Suprapubic skin (tissue), 4 donors: Measurements from ENCODE around the gene BUB3. TPM values are rescaled to one million over a fixed set of nuclear protein-coding genes. Genes with fewer than 3 reads are reported as not detected.
"Not testable (repeated sequence)": the region's sequence is repeated elsewhere in the genome, so short reads cannot be mapped to it uniquely, and the experiment has no call there.

Experiments used
- DNase-seq, 2 donors: peaks; one replicate each; pipeline ENCODE4 v3.0.0-alpha.2; 2019; ENCODE audit warnings: low spot score in 2 of 2
- H3K27ac ChIP-seq: fragments of 200-600 bp; sonication (generic); one replicate; pipeline ENCODE4 v1.5.1; 2019
- H3K27me3 ChIP-seq: fragments of 200-600 bp; sonication (generic); one replicate; pipeline ENCODE4 v1.5.1; 2019
- H3K36me3 ChIP-seq: fragments of 200-600 bp; sonication (generic); one replicate; pipeline ENCODE4 v1.5.1; 2019
- H3K4me1 ChIP-seq: fragments of 200-600 bp; sonication (generic); one replicate; pipeline ENCODE4 v1.5.1; 2019
- H3K4me3 ChIP-seq: fragments of 200-600 bp; sonication (generic); one replicate; pipeline ENCODE4 v1.5.1; 2019; ENCODE audit warnings: mild to moderate bottlenecking
- H3K9me3 ChIP-seq: fragments of 200-600 bp; sonication (generic); one replicate; pipeline ENCODE4 v1.5.1; 2019
- EP300 ChIP-seq: sonication (generic); formaldehyde crosslinking; IDR thresholded peaks from one replicate; pipeline ENCODE4 v1.6.1; 2017; ENCODE audit warnings: antibody characterized with exemption
- POLR2A ChIP-seq, 2 donors: fragments of 450-650 bp; IDR thresholded peaks; one replicate each; pipeline ENCODE4 v1.6.1; 2017; ENCODE audit warnings: antibody characterized with exemption in 2 of 2, mild to moderate bottlenecking in 2 of 2, moderate library complexity in 2 of 2
- POLR2AphosphoS5 ChIP-seq, 3 donors: sonication (generic); formaldehyde crosslinking; IDR thresholded peaks; one replicate each; pipeline ENCODE4 v1.6.1; 2017; ENCODE audit warnings: antibody characterized with exemption in 3 of 3
- WGBS: methylation state at CpG from one replicate; pipeline ENCODE4 v1.1.5; 2018; 5-methylcytosine and 5-hydroxymethylcytosine counted together
- total RNA-seq, 4 donors: library from RNA; depleted of rRNA; stranded (reverse); fragments of >200 nt; gene quantifications; one replicate each; pipeline ENCODE4 v1.1.0, GENCODE V29; 2016
- TF ChIP-seq, protein P1 (sequence below), 2 donors: fragments of 200-600 bp in 1 of 2; fragments of 450-650 bp in 1 of 2; sonication (generic) in 1 of 2; IDR thresholded peaks; one replicate each; pipeline ENCODE4 v1.5.1; 2016 to 2019; ENCODE audit warnings: antibody characterized with exemption in 2 of 2, mild to moderate bottlenecking in 1 of 2, moderate library complexity in 1 of 2

The BUB3 gene
- total RNA-seq, 4 donors from 2014 or later = 87.3 to 134 (median 91.3) TPM

DNA sequence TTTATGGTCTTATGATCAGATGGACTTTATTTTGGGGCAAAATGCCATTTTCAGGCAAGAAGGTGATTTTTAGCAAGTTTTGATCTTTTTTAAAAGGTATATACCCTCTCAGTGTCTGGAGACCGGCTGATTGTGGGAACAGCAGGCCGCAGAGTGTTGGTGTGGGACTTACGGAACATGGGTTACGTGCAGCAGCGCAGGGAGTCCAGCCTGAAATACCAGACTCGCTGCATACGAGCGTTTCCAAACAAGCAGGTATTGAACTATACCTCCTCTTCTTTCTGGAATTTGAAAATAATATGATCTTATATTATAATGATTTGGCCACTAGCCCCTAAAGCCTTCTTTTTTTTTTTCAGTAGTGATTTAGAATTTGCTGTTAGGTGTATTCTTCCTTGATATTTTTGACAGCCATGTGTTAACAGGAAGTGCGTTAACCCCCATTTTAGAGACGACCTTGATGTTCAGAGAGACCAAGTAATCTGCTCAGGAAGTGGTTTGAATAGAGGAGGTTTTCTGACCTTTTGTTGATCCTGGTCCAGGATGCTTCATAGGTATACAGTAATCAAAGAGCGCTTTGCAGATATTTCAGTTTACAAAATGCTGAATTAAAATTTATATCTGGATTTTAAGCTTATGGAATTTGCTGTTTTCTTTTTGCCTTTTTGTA, 6.2 kb downstream of the BUB3 start:
- H3K36me3 ChIP-seq = peaks cover 76% of the 10 kb centered on the region
- H3K27me3 ChIP-seq = no peaks in the 10 kb centered on the region
- H3K4me3 ChIP-seq = no peak overlapping the region
- no peak overlapping the region for H3K27ac ChIP-seq
- no peak for DNase-seq
- H3K9me3 ChIP-seq = no peaks in the 10 kb centered on the region
- H3K4me1 ChIP-seq = peaks cover 4% of the 10 kb centered on the region
- 83% methylated on average over 11 of the region's 11 CpGs for WGBS
- no peak for TF ChIP-seq POLR2AphosphoS5 (IDR thresholded peaks at IDR 0.05)
- TF ChIP-seq, protein P1, sequence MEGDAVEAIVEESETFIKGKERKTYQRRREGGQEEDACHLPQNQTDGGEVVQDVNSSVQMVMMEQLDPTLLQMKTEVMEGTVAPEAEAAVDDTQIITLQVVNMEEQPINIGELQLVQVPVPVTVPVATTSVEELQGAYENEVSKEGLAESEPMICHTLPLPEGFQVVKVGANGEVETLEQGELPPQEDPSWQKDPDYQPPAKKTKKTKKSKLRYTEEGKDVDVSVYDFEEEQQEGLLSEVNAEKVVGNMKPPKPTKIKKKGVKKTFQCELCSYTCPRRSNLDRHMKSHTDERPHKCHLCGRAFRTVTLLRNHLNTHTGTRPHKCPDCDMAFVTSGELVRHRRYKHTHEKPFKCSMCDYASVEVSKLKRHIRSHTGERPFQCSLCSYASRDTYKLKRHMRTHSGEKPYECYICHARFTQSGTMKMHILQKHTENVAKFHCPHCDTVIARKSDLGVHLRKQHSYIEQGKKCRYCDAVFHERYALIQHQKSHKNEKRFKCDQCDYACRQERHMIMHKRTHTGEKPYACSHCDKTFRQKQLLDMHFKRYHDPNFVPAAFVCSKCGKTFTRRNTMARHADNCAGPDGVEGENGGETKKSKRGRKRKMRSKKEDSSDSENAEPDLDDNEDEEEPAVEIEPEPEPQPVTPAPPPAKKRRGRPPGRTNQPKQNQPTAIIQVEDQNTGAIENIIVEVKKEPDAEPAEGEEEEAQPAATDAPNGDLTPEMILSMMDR (IDR thresholded peaks at IDR 0.05) = no peak
- TF ChIP-seq EP300 = no peak
- TF ChIP-seq POLR2A (IDR thresholded peaks at IDR 0.05) = no peak

DNA sequence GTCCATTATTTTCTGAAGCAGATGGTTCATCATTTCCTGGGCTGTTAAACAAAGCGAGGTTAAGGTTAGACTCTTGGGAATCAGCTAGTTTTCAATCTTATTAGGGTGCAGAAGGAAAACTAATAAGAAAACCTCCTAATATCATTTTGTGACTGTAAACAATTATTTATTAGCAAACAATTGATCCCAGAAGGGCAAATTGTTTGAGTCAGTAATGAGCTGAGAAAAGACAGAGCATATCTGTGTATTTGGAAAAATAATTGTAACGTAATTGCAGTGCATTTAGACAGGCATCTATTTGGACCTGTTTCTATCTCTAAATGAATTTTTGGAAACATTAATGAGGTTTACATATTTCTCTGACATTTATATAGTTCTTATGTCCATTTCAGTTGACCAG, 10.1 kb downstream of the BUB3 start:
- no peaks in the 10 kb centered on the region for H3K4me1 ChIP-seq
- H3K27me3 ChIP-seq = no peaks in the 10 kb centered on the region
- TF ChIP-seq, protein P1 (IDR thresholded peaks at IDR 0.05) = no peak
- no peak for TF ChIP-seq EP300
- no peak for TF ChIP-seq POLR2AphosphoS5 (IDR thresholded peaks at IDR 0.05)
- no peak for TF ChIP-seq POLR2A (IDR thresholded peaks at IDR 0.05)
- no peak for DNase-seq
- no peak overlapping the region for H3K27ac ChIP-seq
- H3K9me3 ChIP-seq = no peaks in the 10 kb centered on the region
- 95% methylated on average over 2 of the region's 2 CpGs for WGBS
- H3K36me3 ChIP-seq = peaks cover 73% of the 10 kb centered on the region
- no peak overlapping the region for H3K4me3 ChIP-seq

DNA sequence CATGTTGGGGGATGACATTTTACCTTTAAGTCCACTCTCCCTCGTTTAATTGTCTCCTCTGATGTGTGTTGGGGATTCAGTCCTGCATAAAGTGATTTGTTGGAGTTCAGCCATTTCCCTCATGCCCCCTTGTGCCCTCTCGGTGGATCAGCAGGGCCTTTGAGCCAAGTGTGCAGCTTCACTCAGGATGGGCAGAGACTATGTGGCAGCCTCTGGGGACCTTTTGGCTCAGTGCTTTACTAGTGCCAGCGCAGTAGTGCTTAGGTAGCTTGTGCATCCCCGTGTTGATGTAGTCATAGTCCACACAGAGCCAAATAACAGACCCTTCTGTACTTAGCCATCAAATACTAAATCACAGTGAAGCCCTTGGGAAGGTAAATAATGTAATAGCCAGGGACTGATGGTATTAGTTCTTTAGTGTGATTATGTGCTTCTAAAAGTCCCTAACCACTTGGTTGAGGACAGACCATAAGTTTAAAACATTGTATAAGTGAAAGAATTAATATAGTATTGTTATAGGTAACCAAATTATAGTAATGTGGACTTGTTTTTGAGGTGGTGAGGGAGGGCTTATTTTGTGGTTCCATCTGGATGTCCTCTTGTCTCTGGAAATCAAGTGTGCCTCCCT, 11.4 kb downstream of the BUB3 start:
- Histone ChIP-seq H3K27ac (no peak overlapping the region), H3K36me3 (peaks cover 68% of the 10 kb centered on the region)
- WGBS = 83% methylated on average over 4 of the region's 4 CpGs

DNA sequence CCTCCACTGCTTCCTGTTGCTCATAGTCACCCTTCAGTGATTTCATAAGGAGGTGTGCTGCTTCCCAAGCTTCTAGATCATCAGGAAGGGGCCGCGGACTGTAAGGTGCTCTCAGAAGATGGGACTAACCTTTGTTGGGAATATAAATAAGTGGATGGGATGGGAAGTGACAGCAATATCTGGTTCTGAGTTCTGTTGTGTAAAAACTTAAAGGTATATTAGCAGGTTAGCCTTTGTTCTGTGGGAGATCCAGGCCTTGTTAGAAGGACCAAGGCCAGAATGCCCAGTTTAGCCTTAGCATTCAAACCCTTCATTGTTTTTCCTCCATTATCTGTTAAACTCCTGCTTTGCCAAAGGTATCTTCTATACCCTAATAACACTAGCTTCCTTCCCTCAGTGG, 12.4 kb downstream of the BUB3 start:
- DNase-seq = no peak
- TF ChIP-seq EP300 (no peak), POLR2A (IDR thresholded peaks at IDR 0.05) (no peak), POLR2AphosphoS5 (IDR thresholded peaks at IDR 0.05) (no peak)
- TF ChIP-seq, protein P1 (IDR thresholded peaks at IDR 0.05) = no peak
- no peaks in the 10 kb centered on the region for H3K27me3 ChIP-seq
- H3K27ac ChIP-seq = no peak overlapping the region
- 100% methylated on average over 2 of the region's 2 CpGs for WGBS
- no peaks in the 10 kb centered on the region for H3K4me1 ChIP-seq
- H3K4me3 ChIP-seq = no peak overlapping the region
- peaks cover 58% of the 10 kb centered on the region for H3K36me3 ChIP-seq
- H3K9me3 ChIP-seq = no peaks in the 10 kb centered on the region

More for the DNA sequence above, 11.4 kb downstream of the BUB3 start:
- Histone ChIP-seq H3K4me1 (no peaks in the 10 kb centered on the region), H3K4me3 (no peak overlapping the region), H3K9me3 (no peaks in the 10 kb centered on the region), H3K27me3 (no peaks in the 10 kb centered on the region)
- TF ChIP-seq EP300 (no peak), POLR2AphosphoS5 (IDR thresholded peaks at IDR 0.05) (no peak), POLR2A (IDR thresholded peaks at IDR 0.05) (no peak)
- TF ChIP-seq, protein P1 (IDR thresholded peaks at IDR 0.05) = no peak
- no peak for DNase-seq

DNA sequence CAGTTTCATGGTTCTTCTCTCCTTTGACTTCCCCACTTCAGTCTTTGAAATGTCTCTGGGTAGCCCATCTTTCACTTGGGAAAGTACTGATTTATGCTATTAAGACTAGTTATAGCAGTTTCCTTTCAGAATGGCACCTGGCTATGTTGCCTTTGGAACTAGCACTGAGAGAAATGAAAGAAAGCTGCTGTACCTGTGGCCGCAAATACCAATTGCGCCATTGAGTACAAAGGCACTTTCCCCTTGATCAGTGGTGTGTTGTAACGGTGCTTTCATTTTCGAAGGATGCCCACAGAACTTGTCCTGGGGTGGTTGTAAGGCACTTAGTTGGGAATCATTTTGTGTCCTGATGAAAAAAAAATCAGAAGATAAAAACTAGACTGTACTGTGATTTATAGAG, 16.8 kb downstream of the BUB3 start:
- Histone ChIP-seq H3K4me1 (no peaks in the 10 kb centered on the region), H3K27ac (no peak overlapping the region), H3K36me3 (peaks cover 14% of the 10 kb centered on the region), H3K27me3 (no peaks in the 10 kb centered on the region), H3K4me3 (no peak overlapping the region), H3K9me3 (no peaks in the 10 kb centered on the region)
- 95% methylated on average over 4 of the region's 4 CpGs for WGBS
- DNase-seq = no peak
- TF ChIP-seq EP300 = no peak
- TF ChIP-seq POLR2AphosphoS5 (IDR thresholded peaks at IDR 0.05) = no peak
- TF ChIP-seq, protein P1 (IDR thresholded peaks at IDR 0.05) = no peak
- TF ChIP-seq POLR2A (IDR thresholded peaks at IDR 0.05) = no peak

DNA sequence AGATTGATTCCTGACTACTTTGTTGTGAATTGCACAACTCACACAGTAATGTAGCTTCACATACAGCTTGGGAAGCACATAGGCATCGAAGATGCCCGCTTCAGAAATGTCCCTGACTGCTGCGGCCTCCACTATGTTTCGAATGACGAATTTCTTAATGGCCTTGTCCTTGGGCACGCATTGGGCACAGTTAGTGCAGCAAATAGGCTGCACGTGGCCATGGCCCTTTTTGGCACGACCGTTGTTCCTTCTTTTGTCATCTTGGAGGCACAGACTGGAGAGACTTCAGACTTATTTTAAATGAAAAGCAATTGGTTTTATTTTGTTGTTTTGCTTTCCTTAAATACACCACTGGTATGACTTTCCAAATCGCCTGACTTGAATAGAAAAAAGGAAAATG, 17.4 kb downstream of the BUB3 start:
- DNase-seq, H3K9me3 ChIP-seq, H3K4me1 ChIP-seq, H3K27me3 ChIP-seq, H3K27ac ChIP-seq, H3K4me3 ChIP-seq: not testable (repeated sequence)
- H3K36me3 ChIP-seq = peaks cover 12% of the 10 kb centered on the region
- WGBS = 97% methylated on average over 10 of the region's 10 CpGs
